IPS DF 6.9 (cell line): ENCODE measurements around the gene MBD3.
A peak's percentile ranks its signal among the peaks of the same experiment; 100 is the strongest.

Experiments used
- DNase-seq: peaks from one replicate; pipeline ENCODE4 v3.0.0-alpha.2; 2013; ENCODE audit warnings: low read depth, low spot score
- H3K27ac ChIP-seq: one replicate; pipeline ENCODE4 v1.5.1; 2013; ENCODE audit warnings: low read length, control low read depth
- H3K27me3 ChIP-seq: 2 replicates; pipeline ENCODE4 v1.6.1; 2013; ENCODE audit warnings: mild to moderate bottlenecking, low read length; ENCODE audit not compliant: control insufficient read depth, insufficient read depth
- H3K36me3 ChIP-seq: 2 replicates; pipeline ENCODE4 v1.6.1; 2013; ENCODE audit warnings: low read length; ENCODE audit not compliant: control insufficient read depth, insufficient read depth
- H3K4me1 ChIP-seq: 2 replicates; pipeline ENCODE4 v1.6.1; 2013; ENCODE audit warnings: low read length; ENCODE audit not compliant: control insufficient read depth, insufficient read depth
- H3K4me3 ChIP-seq: 2 replicates; pipeline ENCODE4 v1.5.1; 2013; ENCODE audit warnings: mild to moderate bottlenecking, low read length
- H3K9me3 ChIP-seq: 2 replicates; pipeline ENCODE4 v1.6.1; 2013; ENCODE audit warnings: low read length, inconsistent platforms; ENCODE audit not compliant: control insufficient read depth, insufficient read depth
- WGBS: extraction: QIAGEN DNeasy Blood & Tissue Kit; methylation state at CpG from one replicate; pipeline ENCODE4 v1.1.7; 2013; ENCODE audit warnings: mixed read lengths, missing lambda C conversion rate; ENCODE audit not compliant: insufficient read length, insufficient coverage; 5-methylcytosine and 5-hydroxymethylcytosine counted together

Gene MBD3

GRCh38 chr19:1598777-1599459, 6.3 kb upstream of the MBD3 start:
- Histone ChIP-seq H3K27me3 (no peaks in the 10 kb centered on the region), H3K36me3 (peaks cover 24% of the 10 kb centered on the region), H3K4me3 (no peak overlapping the region), H3K9me3 (no peaks in the 10 kb centered on the region), H3K4me1 (no peaks in the 10 kb centered on the region), H3K27ac (no peak overlapping the region)
- no CpG with 5 or more reads among the region's 20 CpGs for WGBS
- DNase-seq: no peak

DNA sequence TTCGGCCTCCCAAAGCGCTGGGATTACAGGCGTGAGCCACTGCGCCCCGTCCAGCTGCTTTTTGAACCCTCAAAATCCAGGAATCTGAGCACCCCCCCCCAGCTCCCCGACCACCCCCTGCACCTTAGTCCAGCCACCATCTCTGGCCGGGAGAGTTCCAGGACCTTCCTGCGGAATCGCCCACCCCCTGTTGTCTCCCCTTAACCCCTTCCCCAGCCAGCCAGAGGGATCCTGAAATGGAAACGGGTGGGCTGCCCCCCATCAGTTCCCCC, 772 bp upstream of the MBD3 start:
- WGBS: no CpG with 5 or more reads among the region's 10 CpGs
- no peak for DNase-seq
- H3K27ac ChIP-seq: no peak overlapping the region
- no peak overlapping the region for H3K4me3 ChIP-seq
- peaks cover 12% of the 10 kb centered on the region for H3K36me3 ChIP-seq
- H3K9me3 ChIP-seq: no peaks in the 10 kb centered on the region
- H3K4me1 ChIP-seq: 0 out of 2 replicates have a peak, but pooled peaks cover 2% of the 10 kb centered on the region
- H3K27me3 ChIP-seq: no peaks in the 10 kb centered on the region

GRCh38 chr19:1592024-1592754, 476 bp downstream of the MBD3 start:
- DNase-seq: peak; percentile 37
- H3K4me1 ChIP-seq: 0 out of 2 replicates have a peak, but pooled peaks cover 2% of the 10 kb centered on the region
- peaks cover 3% of the 10 kb centered on the region; the same call in 1 of the 2 replicates for H3K36me3 ChIP-seq

DNA sequence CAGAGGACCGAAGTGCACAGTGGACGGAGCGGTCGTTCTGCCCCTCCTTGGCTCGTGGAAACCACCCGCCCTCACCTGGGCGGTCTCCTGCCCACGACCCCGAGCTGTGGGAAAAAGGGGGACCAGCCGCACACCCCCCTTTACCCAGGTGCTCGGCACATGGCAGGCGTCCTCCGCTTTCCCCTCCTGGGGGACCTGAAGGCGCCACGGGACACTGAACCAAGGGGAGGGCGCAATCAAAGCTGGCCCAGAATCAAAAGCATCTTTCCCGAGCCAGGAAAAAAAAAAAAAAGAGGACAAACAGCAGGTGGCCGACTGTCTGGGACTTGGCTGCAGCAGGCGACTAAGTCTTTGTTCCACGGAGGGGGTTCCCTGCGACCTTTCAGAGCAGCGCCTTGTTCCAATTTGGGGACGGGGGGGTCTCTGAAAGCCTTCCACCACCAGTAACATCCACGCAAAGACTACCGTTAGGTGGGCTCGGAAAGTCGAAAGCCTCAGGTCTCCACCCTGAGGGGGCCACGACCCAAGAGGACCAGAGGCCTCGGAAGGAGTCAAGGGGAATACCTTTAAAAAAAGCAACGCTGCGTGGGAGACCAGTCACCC, 1.1 kb downstream of the MBD3 start:
- no CpG with 5 or more reads among the region's 31 CpGs for WGBS
- Histone ChIP-seq H3K9me3 (no peaks in the 10 kb centered on the region), H3K27me3 (no peaks in the 10 kb centered on the region), H3K4me3 (peak overlapping the region; percentile 94), H3K36me3 (peaks cover 2% of the 10 kb centered on the region; the same call in 1 of the 2 replicates), H3K27ac (no peak overlapping the region), H3K4me1 (0 out of 2 replicates have a peak, but pooled peaks cover 2% of the 10 kb centered on the region)
- DNase-seq: no peak

More at GRCh38 chr19:1592024-1592754, 476 bp downstream of the MBD3 start:
- no peaks in the 10 kb centered on the region for H3K9me3 ChIP-seq
- peak overlapping the region; percentile 94 for H3K4me3 ChIP-seq
- WGBS: no CpG with 5 or more reads among the region's 94 CpGs
- H3K27me3 ChIP-seq: no peaks in the 10 kb centered on the region
- H3K27ac ChIP-seq: no peak overlapping the region

DNA sequence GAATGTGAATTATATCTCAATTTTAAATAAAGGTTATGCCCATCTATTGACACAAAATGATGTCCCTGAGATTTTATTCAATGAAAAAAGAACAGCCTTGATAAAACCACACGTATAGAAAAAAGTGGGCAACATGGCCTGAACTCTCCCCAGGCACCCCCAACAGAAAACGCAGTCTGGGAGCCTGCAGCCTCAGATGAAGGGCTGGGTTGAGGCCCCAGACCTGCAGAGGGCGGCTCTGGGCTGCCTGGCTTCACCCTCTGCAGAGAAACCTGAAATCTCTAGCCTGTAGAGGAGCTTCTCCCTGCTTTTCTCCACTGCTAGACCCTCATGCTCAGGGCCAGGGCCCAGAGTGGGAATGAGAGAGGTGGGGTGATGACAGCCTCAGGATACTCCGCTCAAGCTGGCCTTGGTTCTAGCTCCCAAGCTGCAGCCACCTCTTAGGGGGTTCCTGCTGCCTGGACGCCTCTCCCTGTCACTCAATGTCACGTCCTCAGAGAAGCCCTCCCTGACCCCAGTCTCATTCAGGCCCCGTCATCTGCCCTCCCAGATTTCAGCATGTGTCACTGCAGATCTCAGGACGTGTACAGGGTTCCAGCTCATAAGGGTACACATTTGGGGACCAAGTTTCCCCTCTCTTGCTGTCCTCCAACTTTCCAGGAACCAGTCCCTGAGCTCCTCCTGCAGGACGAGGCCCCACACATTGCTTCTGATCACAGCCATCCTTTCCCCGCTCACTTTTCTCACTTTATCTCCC, 1.8 kb downstream of the MBD3 start:
- no peaks in the 10 kb centered on the region for H3K27me3 ChIP-seq
- no peak for DNase-seq
- no CpG with 5 or more reads among the region's 10 CpGs for WGBS
- H3K4me1 ChIP-seq: 0 out of 2 replicates have a peak, but pooled peaks cover 2% of the 10 kb centered on the region
- peak overlapping the region; percentile 94; the same call in 1 of the 2 replicates for H3K4me3 ChIP-seq
- H3K36me3 ChIP-seq: peaks cover 1% of the 10 kb centered on the region; the same call in 1 of the 2 replicates
- H3K27ac ChIP-seq: no peak overlapping the region
- no peaks in the 10 kb centered on the region for H3K9me3 ChIP-seq

DNA sequence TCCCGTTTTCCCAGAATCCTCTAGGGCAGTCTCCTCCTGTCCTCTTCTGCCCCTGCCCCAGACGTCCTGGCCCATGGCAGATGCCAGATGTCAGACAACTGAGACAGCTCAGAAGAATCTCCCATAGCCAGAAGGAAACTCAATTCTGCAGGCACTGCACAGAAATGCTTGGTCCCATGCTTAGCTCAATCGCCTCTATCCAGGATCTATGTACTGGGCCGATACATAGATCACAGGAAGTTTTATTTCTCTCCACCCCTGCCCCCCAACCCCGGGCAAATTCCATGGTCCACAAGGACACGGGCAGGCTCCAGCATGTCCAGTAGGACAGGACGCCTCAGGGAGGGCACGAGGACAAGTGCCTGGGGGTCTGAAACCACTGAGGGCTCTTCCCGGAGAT, 4.8 kb downstream of the MBD3 start:
- H3K9me3 ChIP-seq: no peaks in the 10 kb centered on the region
- WGBS: no CpG with 5 or more reads among the region's 9 CpGs
- H3K4me3 ChIP-seq: no peak overlapping the region
- no peak for DNase-seq
- 0 out of 2 replicates have a peak, but pooled peaks cover 2% of the 10 kb centered on the region for H3K4me1 ChIP-seq
- H3K27ac ChIP-seq: no peak overlapping the region
- no peaks in the 10 kb centered on the region for H3K27me3 ChIP-seq
- peaks cover 11% of the 10 kb centered on the region for H3K36me3 ChIP-seq

DNA sequence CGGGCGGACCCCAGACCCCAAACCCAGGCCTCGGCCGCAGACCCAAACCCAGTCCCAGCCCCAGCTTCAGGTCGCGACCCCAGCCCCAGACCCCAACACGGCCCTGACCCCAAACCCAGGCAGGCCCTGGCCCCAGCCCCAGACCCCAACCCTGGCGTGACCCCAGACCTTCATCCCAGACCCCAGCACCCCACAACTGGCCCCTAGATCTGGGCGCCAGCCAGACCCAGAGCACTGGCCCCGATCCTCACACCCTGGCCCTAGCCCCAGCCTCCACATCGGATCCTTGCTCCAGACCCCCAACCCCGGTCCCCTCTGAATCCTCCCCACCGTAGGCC, 7.5 kb downstream of the MBD3 start:
- Histone ChIP-seq H3K27me3 (no peaks in the 10 kb centered on the region), H3K4me3 (no peak overlapping the region), H3K9me3 (no peaks in the 10 kb centered on the region), H3K27ac (no peak overlapping the region), H3K36me3 (peaks cover 28% of the 10 kb centered on the region), H3K4me1 (no peaks in the 10 kb centered on the region)
- whole genome bisulfite sequencing: no CpG with 5 or more reads among the region's 13 CpGs
- no peak for DNase-seq

GRCh38 chr19:1584500-1585242, 8.0 kb downstream of the MBD3 start:
- no CpG with 5 or more reads among the region's 87 CpGs for WGBS
- Histone ChIP-seq H3K9me3 (no peaks in the 10 kb centered on the region), H3K27ac (no peak overlapping the region), H3K27me3 (no peaks in the 10 kb centered on the region), H3K36me3 (peaks cover 28% of the 10 kb centered on the region), H3K4me1 (no peaks in the 10 kb centered on the region), H3K4me3 (no peak overlapping the region)
- no peak for DNase-seq

- Histone ChIP-seq H3K27ac (no peak overlapping the region), H3K9me3 (no peaks in the 10 kb centered on the region), H3K27me3 (no peaks in the 10 kb centered on the region), H3K36me3 (peaks cover 40% of the 10 kb centered on the region), H3K4me3 (no peak overlapping the region), H3K4me1 (no peaks in the 10 kb centered on the region)
- no peak for DNase-seq
- no CpG with 5 or more reads among the region's 9 CpGs for WGBS
Observed at GRCh38 chr19:1582201-1582600, 10.5 kb downstream of the MBD3 start.

GRCh38 chr19:1580957-1581356, 11.7 kb downstream of the MBD3 start:
- Histone ChIP-seq H3K9me3 (no peaks in the 10 kb centered on the region), H3K4me1 (no peaks in the 10 kb centered on the region), H3K36me3 (peaks cover 48% of the 10 kb centered on the region), H3K4me3 (no peak overlapping the region), H3K27ac (no peak overlapping the region), H3K27me3 (no peaks in the 10 kb centered on the region)
- no CpG with 5 or more reads among the region's 22 CpGs for WGBS
- DNase-seq: no peak
